ENCODE measurements around the gene IRF8.

The IRF8 gene

DNA sequence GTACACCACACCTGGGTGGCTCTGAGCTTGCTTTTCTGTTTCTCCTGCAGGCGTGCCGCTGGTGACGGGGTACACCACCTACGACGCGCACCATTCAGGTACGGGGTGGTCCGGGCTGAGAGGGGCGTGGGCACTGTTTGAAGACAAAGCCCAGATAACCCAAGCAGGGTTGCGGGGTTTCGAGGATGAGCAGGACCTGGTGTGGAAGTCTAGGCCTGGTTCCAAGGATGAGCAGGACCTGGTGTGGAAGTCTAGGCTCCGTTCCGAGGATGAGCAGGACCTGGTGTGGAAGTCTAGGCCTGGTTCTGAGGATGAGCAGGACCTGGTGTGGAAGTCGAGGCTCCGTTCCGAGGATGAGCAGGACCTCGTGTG, 15.4 kb downstream of the IRF8 start:
- H3K79me2 ChIP-seq (ENCODE audit: insufficient read depth, low read length) = no peaks in the 10 kb centered on the region

DNA sequence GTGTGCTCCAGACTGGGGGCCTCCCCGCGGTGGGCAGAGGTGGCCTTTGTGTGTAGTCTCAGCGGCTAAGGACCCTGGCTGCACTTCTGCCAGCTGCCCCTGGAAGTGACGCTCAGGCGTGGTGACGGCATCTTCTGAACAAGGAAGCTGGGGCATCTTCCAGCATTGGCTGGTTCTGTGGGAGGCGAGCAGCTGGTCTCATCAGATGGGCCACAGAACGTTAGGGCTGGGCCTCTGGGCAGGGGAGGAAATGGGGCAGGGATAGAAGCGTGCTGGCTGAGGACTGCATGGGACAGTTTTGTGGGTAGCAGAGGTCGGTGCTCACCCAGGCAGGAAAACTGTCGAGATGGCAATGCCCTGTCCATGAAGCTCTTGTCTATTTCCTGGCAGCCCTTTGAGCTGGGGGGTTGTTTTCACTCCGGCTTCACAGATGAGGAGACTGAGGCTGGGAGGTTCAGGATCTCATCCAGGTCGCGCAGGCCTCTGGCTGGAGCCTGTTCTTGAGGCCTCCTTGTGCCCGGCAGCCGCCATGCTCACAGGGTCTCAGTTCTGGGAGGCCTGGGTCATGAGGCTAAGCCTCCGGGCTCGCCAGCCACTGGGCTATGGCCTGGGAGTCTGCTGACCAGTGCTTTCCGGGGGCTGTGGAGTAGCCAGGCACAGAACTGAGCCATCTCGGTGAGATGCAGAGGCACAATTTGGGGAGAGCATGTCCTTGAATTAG, 16.3 kb downstream of the IRF8 start:
- peaks cover 5% of the 10 kb centered on the region for H3K27me3 ChIP-seq (ENCODE audit: insufficient read depth, low read length, poor library complexity)
- no peaks in the 10 kb centered on the region for H3K79me2 ChIP-seq (ENCODE audit: insufficient read depth, low read length)
- ATAC-seq (ENCODE audit: insufficient read depth, low read depth) (no peak), DNase-seq (no peak)
- H3K4me1 ChIP-seq (ENCODE audit: insufficient read depth, low read length) = no peaks in the 10 kb centered on the region
- 0 out of 2 replicates have a peak, but pooled peaks cover 3% of the 10 kb centered on the region for H4K20me1 ChIP-seq (ENCODE audit: insufficient read depth, low read length)
- no peak overlapping the region for H2AFZ ChIP-seq (ENCODE audit: low read depth, low read length)
- H3K36me3 ChIP-seq (ENCODE audit: insufficient read depth, low read length) = no peaks in the 10 kb centered on the region
- no peak overlapping the region for H3K4me3 ChIP-seq (ENCODE audit: low read depth in 1 of 2, low read length in 2 of 2)
- no peak overlapping the region for H3K9ac ChIP-seq (ENCODE audit: low read depth, low read length)
- no peak for TF ChIP-seq EZH2 (IDR thresholded peaks at IDR 0.05; ENCODE audit: borderline replicate concordance, low read depth, low read length, severe bottlenecking)
- TF ChIP-seq, protein P1, sequence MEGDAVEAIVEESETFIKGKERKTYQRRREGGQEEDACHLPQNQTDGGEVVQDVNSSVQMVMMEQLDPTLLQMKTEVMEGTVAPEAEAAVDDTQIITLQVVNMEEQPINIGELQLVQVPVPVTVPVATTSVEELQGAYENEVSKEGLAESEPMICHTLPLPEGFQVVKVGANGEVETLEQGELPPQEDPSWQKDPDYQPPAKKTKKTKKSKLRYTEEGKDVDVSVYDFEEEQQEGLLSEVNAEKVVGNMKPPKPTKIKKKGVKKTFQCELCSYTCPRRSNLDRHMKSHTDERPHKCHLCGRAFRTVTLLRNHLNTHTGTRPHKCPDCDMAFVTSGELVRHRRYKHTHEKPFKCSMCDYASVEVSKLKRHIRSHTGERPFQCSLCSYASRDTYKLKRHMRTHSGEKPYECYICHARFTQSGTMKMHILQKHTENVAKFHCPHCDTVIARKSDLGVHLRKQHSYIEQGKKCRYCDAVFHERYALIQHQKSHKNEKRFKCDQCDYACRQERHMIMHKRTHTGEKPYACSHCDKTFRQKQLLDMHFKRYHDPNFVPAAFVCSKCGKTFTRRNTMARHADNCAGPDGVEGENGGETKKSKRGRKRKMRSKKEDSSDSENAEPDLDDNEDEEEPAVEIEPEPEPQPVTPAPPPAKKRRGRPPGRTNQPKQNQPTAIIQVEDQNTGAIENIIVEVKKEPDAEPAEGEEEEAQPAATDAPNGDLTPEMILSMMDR (IDR thresholded peaks at IDR 0.05; ENCODE audit: borderline replicate concordance, extremely low read depth, low read length, poor library complexity, severe bottlenecking) = no peak
- no peak overlapping the region for H3K4me2 ChIP-seq (ENCODE audit: insufficient read depth, low read length)
- H3K27ac ChIP-seq (ENCODE audit: low read length) = no peak overlapping the region
- no peaks in the 10 kb centered on the region for H3K9me3 ChIP-seq (ENCODE audit: insufficient read depth, low read length, severe bottlenecking)

More for the DNA sequence above, 15.4 kb downstream of the IRF8 start:
- no peaks in the 10 kb centered on the region for H3K36me3 ChIP-seq (ENCODE audit: insufficient read depth, low read length)
- H3K9me3 ChIP-seq (ENCODE audit: insufficient read depth, low read length, severe bottlenecking) = no peaks in the 10 kb centered on the region
- H4K20me1 ChIP-seq (ENCODE audit: insufficient read depth, low read length) = 0 out of 2 replicates have a peak, but pooled peaks cover 3% of the 10 kb centered on the region
- H3K4me1 ChIP-seq (ENCODE audit: insufficient read depth, low read length) = no peaks in the 10 kb centered on the region
- no peak overlapping the region for H3K4me2 ChIP-seq (ENCODE audit: insufficient read depth, low read length)
- DNase-seq = no peak
- TF ChIP-seq EZH2 (IDR thresholded peaks at IDR 0.05; ENCODE audit: borderline replicate concordance, low read depth, low read length, severe bottlenecking) = no peak
- TF ChIP-seq, protein P1 (IDR thresholded peaks at IDR 0.05; ENCODE audit: borderline replicate concordance, extremely low read depth, low read length, poor library complexity, severe bottlenecking) = no peak
- H3K4me3 ChIP-seq (ENCODE audit: low read depth in 1 of 2, low read length in 2 of 2) = no peak overlapping the region
- H3K27ac ChIP-seq (ENCODE audit: low read length) = no peak overlapping the region
- H2AFZ ChIP-seq (ENCODE audit: low read depth, low read length) = no peak overlapping the region
- H3K27me3 ChIP-seq (ENCODE audit: insufficient read depth, low read length, poor library complexity) = peaks cover 9% of the 10 kb centered on the region
- H3K9ac ChIP-seq (ENCODE audit: low read depth, low read length) = no peak overlapping the region
- ATAC-seq (ENCODE audit: insufficient read depth, low read depth) = no peak

DNA sequence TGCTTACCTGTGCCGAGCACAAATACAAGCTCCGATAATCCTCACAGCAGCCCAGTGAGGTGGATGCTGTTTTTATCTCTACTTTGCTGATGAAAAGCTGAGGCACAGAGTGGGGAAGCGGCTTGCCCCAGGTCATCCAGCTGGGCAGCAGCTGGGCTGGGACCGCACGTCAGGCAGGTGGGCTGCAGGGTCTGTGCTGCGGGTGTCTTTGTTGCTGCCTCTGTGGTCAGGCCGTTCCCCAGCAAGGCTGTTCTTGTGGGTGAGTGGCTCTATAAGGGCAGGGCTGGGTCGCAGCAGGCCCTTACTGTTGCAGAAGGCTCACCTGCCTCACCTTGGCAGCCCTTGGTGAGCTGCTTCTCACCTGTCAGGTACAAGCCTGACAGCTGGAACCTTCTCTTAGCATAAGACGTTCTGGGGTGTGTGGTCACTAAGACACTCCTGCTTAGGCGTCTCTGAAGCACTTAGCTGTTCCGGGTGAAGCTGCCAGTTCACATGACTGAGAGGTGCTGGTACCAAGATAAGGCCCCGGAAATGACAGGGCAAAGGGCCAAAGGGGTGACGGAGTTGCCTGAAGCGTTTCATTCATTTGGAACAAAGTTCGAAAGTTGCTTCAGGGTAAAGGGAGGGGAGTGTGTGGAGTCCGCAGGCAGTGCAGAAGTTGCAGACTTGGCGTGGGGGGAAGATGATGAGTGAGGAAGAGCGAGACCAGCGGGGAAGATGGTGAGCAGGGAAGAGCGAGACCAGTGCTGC, 17.4 kb downstream of the IRF8 start:
- Histone ChIP-seq H4K20me1 (ENCODE audit: insufficient read depth, low read length) (0 out of 2 replicates have a peak, but pooled peaks cover 3% of the 10 kb centered on the region), H3K36me3 (ENCODE audit: insufficient read depth, low read length) (no peaks in the 10 kb centered on the region), H3K27ac (ENCODE audit: low read length) (no peak overlapping the region), H3K4me2 (ENCODE audit: insufficient read depth, low read length) (no peak overlapping the region), H3K4me3 (ENCODE audit: low read depth in 1 of 2, low read length in 2 of 2) (no peak overlapping the region), H3K9me3 (ENCODE audit: insufficient read depth, low read length, severe bottlenecking) (no peaks in the 10 kb centered on the region), H3K9ac (ENCODE audit: low read depth, low read length) (no peak overlapping the region), H3K79me2 (ENCODE audit: insufficient read depth, low read length) (no peaks in the 10 kb centered on the region), H3K27me3 (ENCODE audit: insufficient read depth, low read length, poor library complexity) (peaks cover 4% of the 10 kb centered on the region), H2AFZ (ENCODE audit: low read depth, low read length) (no peak overlapping the region), H3K4me1 (ENCODE audit: insufficient read depth, low read length) (no peaks in the 10 kb centered on the region)
- no peak for ATAC-seq (ENCODE audit: insufficient read depth, low read depth)
- no peak for DNase-seq
- TF ChIP-seq, protein P1 (IDR thresholded peaks at IDR 0.05; ENCODE audit: borderline replicate concordance, extremely low read depth, low read length, poor library complexity, severe bottlenecking) = no peak
- no peak for TF ChIP-seq EZH2 (IDR thresholded peaks at IDR 0.05; ENCODE audit: borderline replicate concordance, low read depth, low read length, severe bottlenecking)
